Upper lobe of left lung (tissue), 4 donors: ENCODE data around the gene SEL1L3.

Experiments
- POLR2A ChIP-seq, 4 donors: fragments of 450-650 bp; IDR thresholded peaks; one replicate each; pipeline ENCODE4 v1.5.1; 2016 to 2017; ENCODE audit warnings: antibody characterized with exemption in 4 of 4, mild to moderate bottlenecking in 2 of 4
- TF ChIP-seq, protein P1 (sequence below), 6 experiments: fragments of 450-650 bp in 4 of 6; fragments of 200-600 bp in 2 of 6; sonication (generic) in 2 of 6; IDR thresholded peaks; one replicate each; pipeline ENCODE4 v1.5.1; 2016 to 2019; ENCODE audit warnings: antibody characterized with exemption in 6 of 6

DNA sequence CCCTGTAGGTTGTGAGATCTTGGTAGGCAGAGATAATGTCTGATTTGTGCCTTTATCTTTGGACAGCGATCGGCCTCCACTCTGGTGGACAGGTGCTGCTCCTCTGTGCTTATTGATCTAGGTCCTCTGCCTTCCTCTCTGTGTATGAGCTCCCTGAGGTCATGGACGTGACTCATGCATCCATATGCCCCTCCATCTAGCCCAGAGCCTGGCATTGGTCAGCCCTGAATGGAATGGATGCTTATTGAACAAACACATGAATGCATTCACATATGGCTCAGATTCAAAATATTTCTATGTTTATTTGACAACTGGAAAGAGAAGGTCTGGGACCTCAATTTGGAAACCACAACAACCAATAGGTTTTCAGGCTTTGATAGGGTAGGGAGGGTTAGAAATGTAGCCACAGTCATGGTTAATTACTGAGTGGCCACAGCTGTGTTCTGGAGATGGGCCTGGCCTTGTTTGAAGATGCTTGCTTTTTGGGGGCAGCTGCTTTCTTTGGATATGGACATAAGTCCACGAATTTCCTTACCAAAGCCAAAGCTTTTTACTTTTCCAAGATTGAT is 76.2 kb downstream of the SEL1L3 start:
- no peak for TF ChIP-seq POLR2A (IDR thresholded peaks at IDR 0.05)
- TF ChIP-seq, protein P1, sequence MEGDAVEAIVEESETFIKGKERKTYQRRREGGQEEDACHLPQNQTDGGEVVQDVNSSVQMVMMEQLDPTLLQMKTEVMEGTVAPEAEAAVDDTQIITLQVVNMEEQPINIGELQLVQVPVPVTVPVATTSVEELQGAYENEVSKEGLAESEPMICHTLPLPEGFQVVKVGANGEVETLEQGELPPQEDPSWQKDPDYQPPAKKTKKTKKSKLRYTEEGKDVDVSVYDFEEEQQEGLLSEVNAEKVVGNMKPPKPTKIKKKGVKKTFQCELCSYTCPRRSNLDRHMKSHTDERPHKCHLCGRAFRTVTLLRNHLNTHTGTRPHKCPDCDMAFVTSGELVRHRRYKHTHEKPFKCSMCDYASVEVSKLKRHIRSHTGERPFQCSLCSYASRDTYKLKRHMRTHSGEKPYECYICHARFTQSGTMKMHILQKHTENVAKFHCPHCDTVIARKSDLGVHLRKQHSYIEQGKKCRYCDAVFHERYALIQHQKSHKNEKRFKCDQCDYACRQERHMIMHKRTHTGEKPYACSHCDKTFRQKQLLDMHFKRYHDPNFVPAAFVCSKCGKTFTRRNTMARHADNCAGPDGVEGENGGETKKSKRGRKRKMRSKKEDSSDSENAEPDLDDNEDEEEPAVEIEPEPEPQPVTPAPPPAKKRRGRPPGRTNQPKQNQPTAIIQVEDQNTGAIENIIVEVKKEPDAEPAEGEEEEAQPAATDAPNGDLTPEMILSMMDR (IDR thresholded peaks at IDR 0.05): no peak
